Measurements from ENCODE around the gene ZNF605.

GRCh38 chr12:132965796-132966195 lies 9.7 kb upstream of the ZNF605 start:
- TF ChIP-seq TAF1 (IDR thresholded peaks at IDR 0.05; ENCODE audit: borderline replicate concordance, insufficient read depth, low read length) (no peak), REST (IDR thresholded peaks at IDR 0.05; ENCODE audit: insufficient read depth in 1 of 2, low read depth in 2 of 2, low read length in 2 of 2) (no peak), POLR2AphosphoS5 (IDR thresholded peaks at IDR 0.05; ENCODE audit: low read depth, low read length) (no peak)

All from PFSK-1 (cell line).